M059J (cell line): ENCODE results near the gene CUX1. TPM values are rescaled to one million over a fixed set of nuclear protein-coding genes. Genes with fewer than 3 reads are reported as not detected.
"Not testable (repeated sequence)": the region's sequence is repeated elsewhere in the genome, so short reads cannot be mapped to it uniquely, and the experiment has no call there.

Experiments used
- DNase-seq: peaks from one replicate; pipeline ENCODE4 v3.0.0-alpha.2; 2012; ENCODE audit warnings: low read depth
- total RNA-seq: library from RNA; depleted of rRNA; stranded (reverse); fragments of >200 nt; shearing (Covaris generic); gene quantifications from 2 replicates; pipeline ENCODE4 v1.2.3, GENCODE V29; 2014; rRNA removed

CUX1 gene
- total RNA-seq, 1 experiment from 2014 or later: 51.9 TPM

- DNase-seq: not testable (repeated sequence)
These were observed 513.4 kb downstream of the CUX1 start for GRCh38 chr7:102330666-102331460.

Other genes starting within 250 kb of the CUX1 start
- not detected in 2 replicates for gene MYL10, start 188.3 kb upstream of the CUX1 start, total RNA-seq